ENCODE data around the gene CCDC9.
"Not testable (repeated sequence)": the region's sequence is repeated elsewhere in the genome, so short reads cannot be mapped to it uniquely, and the experiment has no call there.

DNA sequence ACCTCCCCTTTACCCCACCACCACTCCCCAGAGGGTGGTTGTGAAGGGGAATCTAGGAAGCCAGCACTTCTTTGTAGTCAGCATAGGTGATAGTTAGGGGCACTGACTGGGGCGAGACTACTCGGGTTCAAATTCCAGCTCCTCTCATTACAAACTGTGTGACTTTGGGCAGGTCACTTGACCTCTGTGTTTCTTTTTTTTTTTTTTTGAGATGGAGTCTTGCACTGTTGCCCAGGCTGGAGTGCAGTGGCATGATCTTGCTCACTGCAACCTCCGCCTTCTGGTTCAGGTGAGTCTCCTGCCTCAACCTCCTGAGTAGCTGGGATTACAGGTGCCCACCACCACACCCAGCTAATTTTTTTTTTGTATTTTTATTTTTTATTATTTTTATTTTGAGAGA lies 20.2 kb downstream of the CCDC9 start:
- TF ChIP-seq, protein P1, sequence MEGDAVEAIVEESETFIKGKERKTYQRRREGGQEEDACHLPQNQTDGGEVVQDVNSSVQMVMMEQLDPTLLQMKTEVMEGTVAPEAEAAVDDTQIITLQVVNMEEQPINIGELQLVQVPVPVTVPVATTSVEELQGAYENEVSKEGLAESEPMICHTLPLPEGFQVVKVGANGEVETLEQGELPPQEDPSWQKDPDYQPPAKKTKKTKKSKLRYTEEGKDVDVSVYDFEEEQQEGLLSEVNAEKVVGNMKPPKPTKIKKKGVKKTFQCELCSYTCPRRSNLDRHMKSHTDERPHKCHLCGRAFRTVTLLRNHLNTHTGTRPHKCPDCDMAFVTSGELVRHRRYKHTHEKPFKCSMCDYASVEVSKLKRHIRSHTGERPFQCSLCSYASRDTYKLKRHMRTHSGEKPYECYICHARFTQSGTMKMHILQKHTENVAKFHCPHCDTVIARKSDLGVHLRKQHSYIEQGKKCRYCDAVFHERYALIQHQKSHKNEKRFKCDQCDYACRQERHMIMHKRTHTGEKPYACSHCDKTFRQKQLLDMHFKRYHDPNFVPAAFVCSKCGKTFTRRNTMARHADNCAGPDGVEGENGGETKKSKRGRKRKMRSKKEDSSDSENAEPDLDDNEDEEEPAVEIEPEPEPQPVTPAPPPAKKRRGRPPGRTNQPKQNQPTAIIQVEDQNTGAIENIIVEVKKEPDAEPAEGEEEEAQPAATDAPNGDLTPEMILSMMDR (conservative IDR thresholded peaks at IDR 0.05 in 1 of 2, IDR thresholded peaks at IDR 0.05 in 1 of 2; ENCODE audit: extremely low read depth in 1 of 2, insufficient read depth in 1 of 2, low read depth in 1 of 2, low read length in 2 of 2): not testable (repeated sequence)
- not testable (repeated sequence) for TF ChIP-seq EZH2 (IDR thresholded peaks at IDR 0.05; ENCODE audit: borderline replicate concordance, low read length)

Measured in mammary epithelial cell (primary cell).